ENCODE measurements around the gene FLT3. TPM values are rescaled to one million over a fixed set of nuclear protein-coding genes. Genes with fewer than 3 reads are reported as not detected.
"Not testable (repeated sequence)": the region's sequence is repeated elsewhere in the genome, so short reads cannot be mapped to it uniquely, and the experiment has no call there.

Gene FLT3
- total RNA-seq, 1 donor from 2014 or later, result not detected

GRCh38 chr13:28101886-28102285, 1.5 kb upstream of the FLT3 start:
- DNase-seq (ENCODE audit: extremely low read depth, low read depth, low spot score), result not testable (repeated sequence)

DNA sequence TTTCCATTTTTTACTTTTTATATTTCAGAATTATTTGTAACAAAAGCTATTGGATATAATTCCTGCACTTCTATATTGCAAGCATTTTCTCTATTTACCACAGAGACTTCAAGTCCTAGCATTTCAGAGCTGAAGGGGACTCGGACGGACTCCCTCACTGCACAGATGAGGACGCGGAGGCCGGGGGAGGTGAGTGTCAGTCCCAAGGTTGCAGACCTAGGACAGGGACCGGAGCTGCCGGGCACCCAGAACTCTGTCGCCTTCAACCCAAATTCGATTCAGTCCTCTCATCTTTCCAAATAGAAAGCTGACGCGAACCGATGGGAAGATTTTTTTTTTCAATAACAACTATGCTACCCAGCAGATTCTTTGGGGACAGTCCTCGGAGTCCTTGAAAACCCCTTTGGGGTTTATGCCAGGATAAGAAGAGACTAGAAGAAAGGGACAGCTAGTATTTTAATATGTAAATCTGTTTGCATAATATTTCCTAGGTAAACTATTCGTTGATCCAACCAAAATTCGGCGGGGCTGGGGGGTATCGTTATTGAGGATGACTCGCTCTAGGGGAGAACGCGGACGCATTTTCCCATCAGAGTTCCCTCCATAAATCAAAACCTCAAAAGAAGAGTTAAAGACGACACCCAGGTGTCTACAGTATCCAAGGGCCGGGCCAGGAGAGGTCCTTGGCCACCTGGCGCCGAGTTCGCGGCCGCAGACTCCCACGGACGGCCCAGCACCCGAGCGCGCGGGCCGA, 803 bp downstream of the FLT3 start:
- no peak for DNase-seq (ENCODE audit: extremely low read depth, low read depth, low spot score)

GRCh38 chr13:28097503-28097902, 2.9 kb downstream of the FLT3 start:
- DNase-seq (ENCODE audit: extremely low read depth, low read depth, low spot score), result no peak

DNA sequence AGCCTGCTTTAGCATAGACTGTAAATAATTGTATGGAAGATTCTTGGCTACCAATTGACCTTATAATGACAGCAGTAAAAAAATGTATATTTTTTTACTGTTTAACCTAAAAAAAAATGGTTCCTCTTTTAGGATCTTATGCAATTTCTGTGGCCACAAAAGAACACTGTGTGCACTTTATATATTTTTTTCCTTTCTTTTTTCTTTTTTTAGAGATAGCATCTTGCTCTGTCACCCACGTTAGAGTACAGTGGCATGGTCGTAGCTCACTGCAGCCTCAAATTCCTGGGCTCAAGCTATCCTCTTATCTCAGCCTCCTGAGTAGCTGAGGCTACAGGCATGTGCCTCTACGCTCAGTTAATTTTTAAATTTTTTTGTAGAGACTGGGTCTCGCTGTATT, 6.1 kb downstream of the FLT3 start:
- DNase-seq (ENCODE audit: extremely low read depth, low read depth, low spot score), result no peak

GRCh38 chr13:28093881-28094280, 6.5 kb downstream of the FLT3 start:
- DNase-seq (ENCODE audit: extremely low read depth, low read depth, low spot score), result no peak

- no peak for DNase-seq (ENCODE audit: extremely low read depth, low read depth, low spot score)
Observed at GRCh38 chr13:28092431-28092830, 7.9 kb downstream of the FLT3 start.

- DNase-seq (ENCODE audit: extremely low read depth, low read depth, low spot score), result no peak
Observed at GRCh38 chr13:28089065-28089464, 11.3 kb downstream of the FLT3 start.

- not testable (repeated sequence) for DNase-seq (ENCODE audit: extremely low read depth, low read depth, low spot score)
Observed at GRCh38 chr13:28077820-28078219, 22.6 kb downstream of the FLT3 start.

DNA sequence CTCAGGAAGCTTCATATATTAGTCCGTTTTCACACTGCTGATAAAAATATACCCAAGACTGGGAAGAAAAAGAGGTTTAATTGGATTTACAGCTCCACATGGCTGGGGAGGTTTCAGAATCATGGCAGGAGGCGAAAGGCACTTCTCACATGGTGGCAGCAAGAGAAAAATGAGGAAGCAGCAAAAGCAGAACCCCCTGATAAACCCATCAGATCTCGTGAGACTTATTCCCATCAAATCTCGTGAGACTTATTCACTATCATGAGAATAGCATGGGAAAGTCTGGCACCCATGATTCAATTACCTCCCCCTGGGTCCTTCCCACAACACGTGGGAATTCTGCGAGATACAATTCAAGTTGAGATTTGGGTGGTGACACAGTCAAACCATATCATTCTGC, 23.1 kb downstream of the FLT3 start:
- DNase-seq (ENCODE audit: extremely low read depth, low read depth, low spot score), result no peak

DNA sequence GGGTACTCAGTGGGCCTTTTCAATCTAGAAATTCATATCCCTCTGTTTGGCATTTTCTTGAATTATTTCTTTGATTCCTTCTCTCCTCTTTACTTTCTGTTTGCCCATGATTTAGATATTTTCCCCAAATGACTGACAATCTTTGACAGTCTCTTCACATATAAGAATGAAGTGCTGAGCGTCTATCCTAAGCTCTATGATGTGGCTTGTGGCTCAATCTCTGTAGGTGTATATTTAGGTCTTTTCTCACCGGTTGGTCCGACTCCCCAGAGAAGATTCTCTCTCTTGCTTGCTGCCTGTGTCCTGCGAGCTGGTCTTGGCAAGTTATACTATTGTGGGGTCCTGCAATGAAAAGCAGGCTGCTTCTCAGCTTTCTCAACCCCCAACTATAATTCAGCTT, 29.0 kb downstream of the FLT3 start:
- DNase-seq (ENCODE audit: extremely low read depth, low read depth, low spot score), result no peak

DNA sequence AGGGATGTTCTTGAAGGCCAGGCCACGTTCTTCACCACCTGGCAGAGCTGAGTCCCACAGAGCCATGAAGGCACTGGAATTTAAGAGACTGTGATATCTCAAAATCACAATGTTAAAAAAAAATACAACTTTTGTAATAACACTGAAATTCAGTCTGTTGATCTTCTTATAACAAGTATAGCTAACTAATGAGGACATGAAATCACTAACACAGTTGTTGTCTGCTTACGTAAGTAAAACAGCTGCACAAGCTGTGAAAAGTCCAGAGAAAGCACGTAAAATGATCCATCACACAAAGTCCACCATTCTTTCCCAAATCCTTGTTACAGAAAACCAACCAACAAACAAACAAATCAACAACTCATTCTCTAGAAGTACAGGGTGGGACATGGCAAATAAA, 32.9 kb downstream of the FLT3 start:
- no peak for DNase-seq (ENCODE audit: extremely low read depth, low read depth, low spot score)

- no peak for DNase-seq (ENCODE audit: extremely low read depth, low read depth, low spot score)
Observed at GRCh38 chr13:28058866-28059613, 41.3 kb downstream of the FLT3 start.

DNA sequence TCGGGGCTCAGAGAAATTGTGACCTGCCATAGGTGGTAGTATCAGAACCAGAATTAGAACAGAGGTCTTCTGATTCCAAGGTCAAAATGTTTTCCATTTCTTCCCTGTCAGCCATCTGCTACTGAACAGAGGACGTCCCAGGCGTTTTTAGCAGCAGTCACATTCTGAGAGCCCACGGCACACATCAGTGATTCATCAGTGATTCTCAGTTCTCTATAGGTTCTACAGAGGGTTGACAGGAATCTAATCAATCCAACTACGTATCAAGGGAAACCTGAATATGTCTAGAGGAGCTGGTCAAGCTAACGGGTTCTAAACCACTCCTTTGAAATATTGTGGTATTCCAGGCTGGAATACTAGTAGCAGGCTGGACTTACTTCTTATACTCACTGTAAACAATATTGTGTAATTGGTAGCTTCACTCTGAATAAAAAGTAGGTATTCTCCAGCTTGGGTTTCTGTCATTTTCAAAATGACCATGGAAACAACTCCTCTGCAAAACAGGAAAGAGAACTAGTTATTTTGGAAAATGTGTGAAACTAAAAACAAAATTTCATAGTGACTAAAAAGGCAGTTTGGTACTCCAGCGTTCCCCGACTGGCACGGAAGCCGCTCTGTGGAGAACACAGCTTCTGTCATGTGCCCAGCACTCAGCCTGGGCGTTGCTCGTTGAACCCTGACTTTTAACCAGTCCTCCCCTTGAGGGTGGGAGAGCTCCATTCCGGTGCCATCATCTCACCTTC, 43.2 kb downstream of the FLT3 start:
- no peak for DNase-seq (ENCODE audit: extremely low read depth, low read depth, low spot score)

DNA sequence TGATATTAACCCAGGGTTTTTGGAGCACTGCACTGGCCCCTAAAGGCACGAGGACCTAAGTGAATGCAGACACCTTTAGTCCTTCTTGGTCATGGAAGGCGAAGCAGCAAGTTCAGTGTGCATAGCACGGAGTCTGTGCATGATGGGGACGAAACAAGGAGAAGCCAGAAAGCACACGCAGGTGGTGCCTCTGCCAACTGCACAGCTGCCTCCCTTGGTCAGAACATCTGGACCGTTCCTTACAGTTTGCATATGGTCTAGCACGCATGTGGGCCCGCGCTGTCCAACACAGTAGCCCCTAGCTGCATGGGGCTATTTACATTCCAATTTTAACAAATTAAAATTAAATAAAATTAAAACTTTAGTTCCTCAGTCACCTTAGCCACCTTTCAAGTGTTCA, 44.0 kb downstream of the FLT3 start:
- no peak for DNase-seq (ENCODE audit: extremely low read depth, low read depth, low spot score)

DNA sequence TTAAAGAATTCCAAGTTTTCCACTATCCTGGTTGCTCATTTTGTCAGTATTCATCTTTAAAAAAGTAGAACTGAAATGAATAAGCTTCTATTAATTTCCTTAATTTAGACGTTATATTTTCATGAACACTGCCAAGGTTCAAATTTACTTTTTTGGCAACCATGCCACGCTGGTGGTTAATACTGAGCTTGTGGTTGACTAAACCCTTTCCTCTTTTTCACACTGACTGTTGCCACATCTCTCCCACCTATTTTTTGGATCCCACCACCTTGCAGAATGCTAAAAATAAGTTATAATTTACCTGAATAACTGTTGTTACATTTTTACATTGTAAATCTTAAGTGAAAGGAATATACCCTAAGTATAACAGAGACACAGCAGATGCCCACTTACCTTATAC, 45.0 kb downstream of the FLT3 start:
- no peak for DNase-seq (ENCODE audit: extremely low read depth, low read depth, low spot score)

- DNase-seq (ENCODE audit: extremely low read depth, low read depth, low spot score), result no peak
Observed at GRCh38 chr13:28052945-28053344, 47.4 kb downstream of the FLT3 start.

DNA sequence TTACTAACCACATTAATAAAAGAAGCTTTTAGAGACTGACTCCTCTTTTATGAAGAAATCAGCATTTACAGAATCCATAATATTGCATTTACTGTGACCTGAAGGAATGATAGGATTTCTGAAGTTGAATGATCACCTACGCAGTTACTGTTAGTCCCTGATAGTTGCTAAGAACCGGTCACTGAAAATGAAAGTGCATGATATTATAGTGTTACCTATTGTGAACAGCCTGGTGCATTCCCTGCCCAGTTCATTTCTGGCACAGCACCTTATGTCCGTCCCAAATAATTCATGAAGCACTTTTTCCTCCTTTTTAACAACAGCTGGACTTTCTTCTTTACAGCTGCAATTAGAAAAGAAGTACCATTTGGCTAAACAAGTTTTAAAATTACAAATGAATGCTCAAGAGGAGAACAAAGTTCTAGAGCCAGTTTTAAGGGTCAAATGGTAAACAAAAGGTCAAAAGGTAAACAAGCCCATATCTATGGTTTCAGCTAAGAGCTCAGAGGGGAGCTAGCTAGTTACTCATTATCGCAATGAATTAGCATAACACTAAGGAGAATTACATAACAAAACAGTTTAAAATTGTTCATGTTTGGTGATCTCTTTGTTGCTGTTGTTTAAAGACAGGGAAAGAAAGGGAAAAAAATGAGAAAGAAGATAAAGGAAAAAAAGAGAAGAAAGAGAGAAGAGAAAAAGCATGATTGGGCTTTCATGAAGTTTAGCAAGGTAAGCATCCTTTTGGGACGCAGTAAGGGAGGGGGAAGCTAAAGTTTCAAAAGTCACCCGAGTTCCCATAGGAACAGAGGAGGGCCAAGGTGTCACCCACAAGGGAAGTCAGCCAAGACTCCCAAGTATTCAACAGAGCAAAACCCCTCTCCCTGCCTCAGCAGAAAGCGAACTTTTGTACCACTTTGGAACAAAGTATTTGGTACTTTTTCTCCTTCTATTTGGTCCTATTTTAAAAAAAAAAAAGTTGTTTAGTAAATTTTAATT, 50.2 kb downstream of the FLT3 start:
- no peak for DNase-seq (ENCODE audit: extremely low read depth, low read depth, low spot score)

DNA sequence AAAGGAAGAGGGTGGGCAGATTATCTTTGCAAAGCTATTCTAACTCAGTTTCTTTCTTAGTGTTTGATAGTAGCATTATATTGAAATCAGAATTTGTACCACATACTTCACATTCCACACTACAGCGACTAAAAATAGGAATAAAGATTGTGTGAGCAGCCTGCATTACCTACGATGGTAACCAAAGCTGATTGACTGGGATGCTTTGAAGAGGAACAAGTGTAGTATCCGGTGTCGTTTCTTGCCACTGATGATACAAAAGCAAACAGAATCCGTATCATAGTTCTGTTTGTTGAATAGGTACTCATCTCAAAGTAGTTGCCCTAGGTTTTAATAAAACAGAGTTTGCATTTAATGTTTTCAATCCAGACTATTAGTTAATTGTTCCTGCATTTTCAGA, 51.2 kb downstream of the FLT3 start:
- DNase-seq (ENCODE audit: extremely low read depth, low read depth, low spot score), result no peak

DNA sequence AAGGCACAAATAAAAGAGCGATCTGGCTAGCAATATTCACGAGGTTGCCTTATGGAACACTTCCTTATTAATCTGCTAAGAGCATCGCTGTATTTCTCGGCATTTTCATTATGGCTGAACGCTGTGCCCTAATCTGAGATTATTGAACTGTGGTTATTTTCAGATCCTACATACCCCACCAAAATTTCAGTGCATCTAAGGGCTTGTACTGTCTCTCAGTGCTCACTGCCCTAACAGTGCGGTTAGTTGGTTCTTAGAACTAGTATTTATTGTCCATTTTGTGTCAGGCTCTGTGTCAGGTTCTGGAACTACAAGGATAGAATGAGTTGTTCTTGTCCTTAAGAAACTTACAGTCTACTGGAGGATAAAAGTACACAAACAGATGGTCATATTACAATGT, 51.6 kb downstream of the FLT3 start:
- DNase-seq (ENCODE audit: extremely low read depth, low read depth, low spot score), result no peak

DNA sequence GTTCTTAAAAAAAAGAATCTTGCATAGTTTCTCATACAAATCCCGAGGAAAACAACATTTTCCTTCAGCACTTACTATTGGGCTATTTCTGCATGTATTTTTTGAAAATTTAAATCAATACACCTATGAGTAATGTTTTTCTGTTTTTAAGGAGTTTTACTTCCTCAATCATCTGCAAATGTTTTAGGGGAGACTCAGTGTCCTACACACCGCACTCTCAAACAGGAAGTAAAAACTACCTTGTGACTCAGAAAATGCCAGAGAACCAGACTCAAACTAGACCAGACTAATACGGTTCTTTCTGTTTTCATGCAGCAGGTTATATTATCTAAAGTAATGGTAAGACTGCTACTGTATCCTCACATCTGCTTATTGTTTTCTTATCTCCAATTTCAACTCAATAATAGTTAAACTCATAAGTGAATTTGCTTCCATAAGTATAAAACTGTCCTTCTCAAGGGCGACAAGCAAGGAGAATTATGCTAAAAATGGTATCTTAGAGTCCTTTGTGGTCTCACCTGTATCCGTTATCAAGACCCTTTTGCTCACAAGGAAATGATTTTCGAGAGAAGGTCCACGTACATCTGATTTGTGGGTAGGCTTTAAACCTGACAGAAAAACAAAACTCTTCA, 52.5 kb downstream of the FLT3 start:
- DNase-seq (ENCODE audit: extremely low read depth, low read depth, low spot score), result no peak
